ENCODE results near the gene ARHGEF28. TPM values are rescaled to one million over a fixed set of nuclear protein-coding genes. Genes with fewer than 3 reads are reported as not detected.

The ARHGEF28 gene
- total and polyA plus RNA-seq, 5 experiments from 2014 or later: 0.52 TPM; not detected in 4

GRCh38 chr5:73668486-73669111, 42.6 kb downstream of the ARHGEF28 start:
- Mint-ChIP-seq H3K9me3 (no peaks in the 10 kb centered on the region), H3K4me1 (peaks cover 0 to 20% (median 0%) of the 10 kb centered on the region in 4 donors), H3K27me3 (peaks cover 7 to 19% (median 12%) of the 10 kb centered on the region in 5 donors), H3K27ac (no peak overlapping the region), H3K36me3 (no peaks in the 10 kb centered on the region), H3K4me3 (no peak overlapping the region)
- POLR2A ChIA-PET: no interaction called here
- DNase-seq: no peak
- ATAC-seq: no peak

- POLR2A ChIA-PET: no interaction called here
- Mint-ChIP-seq H3K4me1 (peaks cover 0 to 20% (median 0%) of the 10 kb centered on the region in 4 donors), H3K9me3 (peaks cover 0 to under 1% (median 0%) of the 10 kb centered on the region in 9 donors), H3K27ac (no peak overlapping the region), H3K27me3 (peaks cover 2 to 9% (median 5%) of the 10 kb centered on the region in 5 donors), H3K4me3 (no peak overlapping the region), H3K36me3 (no peaks in the 10 kb centered on the region)
- DNase-seq (no peak), ATAC-seq (no peak)
These were observed 44.7 kb downstream of the ARHGEF28 start for GRCh38 chr5:73670731-73671130.

- H3K9me3 Mint-ChIP-seq: peaks cover 0 to 1% (median 0%) of the 10 kb centered on the region in 9 donors
- H3K36me3 Mint-ChIP-seq: no peaks in the 10 kb centered on the region
- no peak overlapping the region for H3K4me3 Mint-ChIP-seq
- H3K27ac Mint-ChIP-seq: no peak overlapping the region
- DNase-seq (no peak), ATAC-seq (no peak)
- peaks cover 0 to 17% (median 5%) of the 10 kb centered on the region in 5 donors for H3K27me3 Mint-ChIP-seq
- POLR2A ChIA-PET: no interaction called here
- peaks cover 0 to 12% (median 0%) of the 10 kb centered on the region in 4 donors for H3K4me1 Mint-ChIP-seq
These were observed 46.1 kb downstream of the ARHGEF28 start for GRCh38 chr5:73672132-73672531.

- no peak overlapping the region for H3K27ac Mint-ChIP-seq
These were observed 47.2 kb downstream of the ARHGEF28 start for GRCh38 chr5:73673161-73673591.

GRCh38 chr5:73674669-73675004, 48.6 kb downstream of the ARHGEF28 start:
- peaks cover 0 to 17% (median 5%) of the 10 kb centered on the region in 5 donors for H3K27me3 Mint-ChIP-seq
- H3K4me1 Mint-ChIP-seq: no peaks in the 10 kb centered on the region
- POLR2A ChIA-PET: no interaction called here
- DNase-seq (no peak), ATAC-seq (no peak)
- no peak overlapping the region for H3K27ac Mint-ChIP-seq
- H3K36me3 Mint-ChIP-seq: no peaks in the 10 kb centered on the region
- peaks cover 0 to 1% (median 0%) of the 10 kb centered on the region in 9 donors for H3K9me3 Mint-ChIP-seq
- no peak overlapping the region for H3K4me3 Mint-ChIP-seq

More at GRCh38 chr5:73673161-73673591, 47.2 kb downstream of the ARHGEF28 start:
- H3K9me3 Mint-ChIP-seq: peaks cover 0 to 1% (median 0%) of the 10 kb centered on the region in 9 donors
- no peak for ATAC-seq
- DNase-seq: no peak
- peaks cover 0 to 17% (median 3%) of the 10 kb centered on the region in 5 donors for H3K27me3 Mint-ChIP-seq
- H3K4me3 Mint-ChIP-seq: no peak overlapping the region
- POLR2A ChIA-PET: no interaction called here
- no peaks in the 10 kb centered on the region for H3K36me3 Mint-ChIP-seq
- H3K4me1 Mint-ChIP-seq: peaks cover 0 to 6% (median 0%) of the 10 kb centered on the region in 4 donors

- POLR2A ChIA-PET: no interaction called here
- no peaks in the 10 kb centered on the region for H3K4me1 Mint-ChIP-seq
- H3K4me3 Mint-ChIP-seq: no peak overlapping the region
- H3K9me3 Mint-ChIP-seq: peaks cover 0 to 1% (median 0%) of the 10 kb centered on the region in 9 donors
- no peak for DNase-seq
- no peak overlapping the region for H3K27ac Mint-ChIP-seq
- no peak for ATAC-seq
- peaks cover 0 to 9% (median 3%) of the 10 kb centered on the region in 5 donors for H3K27me3 Mint-ChIP-seq
- H3K36me3 Mint-ChIP-seq: no peaks in the 10 kb centered on the region
These were observed 52.3 kb downstream of the ARHGEF28 start for GRCh38 chr5:73678322-73678740.

GRCh38 chr5:73678807-73679206, 52.8 kb downstream of the ARHGEF28 start:
- DNase-seq (no peak), ATAC-seq (no peak)
- Mint-ChIP-seq H3K27me3 (peaks cover 0 to 9% (median 3%) of the 10 kb centered on the region in 5 donors), H3K36me3 (no peaks in the 10 kb centered on the region), H3K9me3 (peaks cover 0 to 1% (median 0%) of the 10 kb centered on the region in 9 donors), H3K27ac (no peak overlapping the region), H3K4me1 (no peaks in the 10 kb centered on the region), H3K4me3 (no peak overlapping the region)
- POLR2A ChIA-PET: no interaction called here

- DNase-seq (no peak), ATAC-seq (no peak)
- no peak overlapping the region for H3K4me3 Mint-ChIP-seq
- POLR2A ChIA-PET: no interaction called here
- H3K27ac Mint-ChIP-seq: no peak overlapping the region
- H3K4me1 Mint-ChIP-seq: no peaks in the 10 kb centered on the region
- no peaks in the 10 kb centered on the region for H3K36me3 Mint-ChIP-seq
- H3K9me3 Mint-ChIP-seq: peaks cover 0 to 11% (median 0%) of the 10 kb centered on the region in 9 donors
- peaks cover 0 to 8% (median 2%) of the 10 kb centered on the region in 5 donors for H3K27me3 Mint-ChIP-seq
These were observed 56.2 kb downstream of the ARHGEF28 start for GRCh38 chr5:73682176-73682575.

GRCh38 chr5:73684691-73685090, 58.7 kb downstream of the ARHGEF28 start:
- Mint-ChIP-seq H3K4me3 (no peak overlapping the region), H3K36me3 (no peaks in the 10 kb centered on the region), H3K27ac (no peak overlapping the region), H3K9me3 (peaks cover 0 to 11% (median 0%) of the 10 kb centered on the region in 9 donors), H3K27me3 (peaks cover 0 to 6% (median 2%) of the 10 kb centered on the region in 5 donors), H3K4me1 (no peaks in the 10 kb centered on the region)
- DNase-seq (no peak), ATAC-seq (no peak)
- POLR2A ChIA-PET: no interaction called here

GRCh38 chr5:73686912-73687311, 60.9 kb downstream of the ARHGEF28 start:
- Mint-ChIP-seq H3K36me3 (no peaks in the 10 kb centered on the region), H3K27ac (no peak overlapping the region), H3K9me3 (peaks cover 0 to 11% (median 0%) of the 10 kb centered on the region in 9 donors), H3K4me1 (no peaks in the 10 kb centered on the region), H3K4me3 (no peak overlapping the region), H3K27me3 (peaks cover 0 to 4% (median 2%) of the 10 kb centered on the region in 5 donors)
- POLR2A ChIA-PET: no interaction called here
- DNase-seq (no peak), ATAC-seq (no peak)

GRCh38 chr5:73687357-73687756, 61.4 kb downstream of the ARHGEF28 start:
- Mint-ChIP-seq H3K4me3 (no peak overlapping the region), H3K9me3 (peaks cover 0 to 11% (median 0%) of the 10 kb centered on the region in 9 donors), H3K36me3 (no peaks in the 10 kb centered on the region), H3K4me1 (no peaks in the 10 kb centered on the region), H3K27me3 (peaks cover 0 to 4% (median 3%) of the 10 kb centered on the region in 5 donors), H3K27ac (no peak overlapping the region)
- ATAC-seq (no peak), DNase-seq (no peak)
- POLR2A ChIA-PET: no interaction called here

GRCh38 chr5:73690015-73690414, 64.0 kb downstream of the ARHGEF28 start:
- POLR2A ChIA-PET: no interaction called here
- DNase-seq (no peak), ATAC-seq (no peak)
- Mint-ChIP-seq H3K27me3 (peaks cover 2 to 16% (median 8%) of the 10 kb centered on the region in 5 donors), H3K4me1 (peaks cover 0 to 8% (median under 1%) of the 10 kb centered on the region in 4 donors), H3K36me3 (no peaks in the 10 kb centered on the region), H3K27ac (no peak overlapping the region), H3K9me3 (no peaks in the 10 kb centered on the region), H3K4me3 (no peak overlapping the region)

- Mint-ChIP-seq H3K4me3 (no peak overlapping the region), H3K36me3 (no peaks in the 10 kb centered on the region), H3K9me3 (no peaks in the 10 kb centered on the region), H3K27me3 (peaks cover 0 to 30% (median 11%) of the 10 kb centered on the region in 5 donors), H3K27ac (no peak overlapping the region), H3K4me1 (peaks cover 0 to 8% (median under 1%) of the 10 kb centered on the region in 4 donors)
- POLR2A ChIA-PET: no interaction called here
- no peak for DNase-seq
- no peak for ATAC-seq
These were observed 65.5 kb downstream of the ARHGEF28 start for GRCh38 chr5:73691302-73692080.

All from naive thymus-derived CD8-positive, alpha-beta T cell (primary cell).